ENCODE results near the gene SMCO1. TPM values are rescaled to one million over a fixed set of nuclear protein-coding genes. Genes with fewer than 3 reads are reported as not detected.
A peak's percentile ranks its signal among the peaks of the same experiment; 100 is the strongest.
"Not testable (repeated sequence)": the region's sequence is repeated elsewhere in the genome, so short reads cannot be mapped to it uniquely, and the experiment has no call there.

The SMCO1 gene
- total and polyA plus RNA-seq, 2 donors from 2014 or later, result not detected

- TF ChIP-seq CTCF (IDR thresholded peaks at IDR 0.05; ENCODE audit: borderline replicate concordance, extremely low read depth, insufficient read depth), result no peak
- intact Hi-C loops (cut with DNase I), result no loop called here
- no peak for FAIRE-seq
- no peak for DNase-seq
- H3K9ac ChIP-seq (ENCODE audit: low read length in 3 of 3), result no peak overlapping the region
- no peaks in the 10 kb centered on the region for H3K27me3 ChIP-seq (ENCODE audit: control insufficient read depth, insufficient read depth, low read length)
- H3K9me3 ChIP-seq (ENCODE audit: control insufficient read depth in 2 of 3, insufficient read depth in 1 of 3, low read length in 3 of 3), result no peaks in the 10 kb centered on the region
- no peaks in the 10 kb centered on the region for H3K4me1 ChIP-seq (ENCODE audit: control insufficient read depth in 2 of 3, insufficient read depth in 2 of 3, low read depth in 1 of 3, low read length in 3 of 3)
- H3K4me3 ChIP-seq (ENCODE audit: low read length in 3 of 3), result no peak overlapping the region
- no peak overlapping the region for H3K27ac ChIP-seq (ENCODE audit: low read depth in 2 of 2, low read length in 2 of 2)
- no peaks in the 10 kb centered on the region for H3K36me3 ChIP-seq (ENCODE audit: control insufficient read depth in 2 of 3, insufficient read depth in 3 of 3, low read length in 3 of 3)
These were observed 38.4 kb upstream of the SMCO1 start for GRCh38 chr3:196553551-196553950.

DNA sequence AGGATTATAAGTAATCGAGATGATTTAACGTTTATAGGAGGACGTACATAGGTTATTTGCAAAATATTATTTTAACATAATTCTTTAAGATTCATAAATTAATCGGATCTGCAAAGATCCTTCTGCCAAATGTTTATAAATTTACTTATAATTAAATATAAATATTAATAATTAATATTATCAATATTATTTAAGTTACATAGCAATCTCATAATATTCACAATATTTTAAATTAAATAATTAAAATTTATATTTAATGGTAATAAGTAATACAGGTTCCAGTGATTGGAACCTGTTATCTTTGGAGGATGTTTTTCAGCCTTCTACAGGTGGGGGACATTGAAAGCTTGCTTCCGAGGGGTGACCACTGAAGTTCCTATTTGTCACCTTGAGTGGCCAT is 37.1 kb upstream of the SMCO1 start:
- H3K27me3 ChIP-seq (ENCODE audit: control insufficient read depth, insufficient read depth, low read length), result no peaks in the 10 kb centered on the region
- H3K4me1 ChIP-seq (ENCODE audit: control insufficient read depth in 2 of 3, insufficient read depth in 2 of 3, low read depth in 1 of 3, low read length in 3 of 3), result no peaks in the 10 kb centered on the region
- intact Hi-C loops (cut with DNase I), result no loop called here
- no peak for TF ChIP-seq CTCF (IDR thresholded peaks at IDR 0.05; ENCODE audit: borderline replicate concordance, extremely low read depth, insufficient read depth)
- H3K27ac ChIP-seq (ENCODE audit: low read depth in 2 of 2, low read length in 2 of 2), result no peak overlapping the region
- no peaks in the 10 kb centered on the region for H3K9me3 ChIP-seq (ENCODE audit: control insufficient read depth in 2 of 3, insufficient read depth in 1 of 3, low read length in 3 of 3)
- DNase-seq, result no peak
- FAIRE-seq, result peak; percentile 77
- H3K36me3 ChIP-seq (ENCODE audit: control insufficient read depth in 2 of 3, insufficient read depth in 3 of 3, low read length in 3 of 3), result no peaks in the 10 kb centered on the region
- no peak overlapping the region for H3K9ac ChIP-seq (ENCODE audit: low read length in 3 of 3)
- H3K4me3 ChIP-seq (ENCODE audit: low read length in 3 of 3), result no peak overlapping the region

- H3K4me1 ChIP-seq (ENCODE audit: control insufficient read depth in 2 of 3, insufficient read depth in 2 of 3, low read depth in 1 of 3, low read length in 3 of 3); intact Hi-C loops (cut with DNase I); H3K27me3 ChIP-seq (ENCODE audit: control insufficient read depth, insufficient read depth, low read length); H3K36me3 ChIP-seq (ENCODE audit: control insufficient read depth in 2 of 3, insufficient read depth in 3 of 3, low read length in 3 of 3); H3K9ac ChIP-seq (ENCODE audit: low read length in 3 of 3); H3K27ac ChIP-seq (ENCODE audit: low read depth in 2 of 2, low read length in 2 of 2); H3K4me3 ChIP-seq (ENCODE audit: low read length in 3 of 3); H3K9me3 ChIP-seq (ENCODE audit: control insufficient read depth in 2 of 3, insufficient read depth in 1 of 3, low read length in 3 of 3); FAIRE-seq; DNase-seq: not testable (repeated sequence)
These were observed 35.0 kb upstream of the SMCO1 start for GRCh38 chr3:196550172-196550571.

DNA sequence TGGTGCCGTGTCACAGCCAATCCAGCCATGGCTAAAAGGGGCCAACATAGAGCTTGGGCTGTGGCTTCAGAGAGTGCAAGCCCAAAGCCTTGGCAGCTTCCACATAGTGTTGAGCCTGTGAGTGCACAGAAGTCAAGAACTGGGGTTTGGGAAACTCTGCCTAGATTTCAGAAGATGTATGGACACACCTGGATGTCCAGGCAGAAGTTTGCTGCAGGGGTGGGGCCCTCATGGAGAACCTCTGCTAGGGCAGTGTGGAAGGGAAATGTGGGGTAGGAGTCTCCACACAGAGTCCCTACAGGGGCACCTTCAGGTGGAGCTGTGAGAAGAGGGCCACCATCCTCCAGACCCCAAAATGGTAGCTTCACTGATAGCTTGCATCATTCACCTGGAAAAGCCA is 34.2 kb upstream of the SMCO1 start:
- H3K9me3 ChIP-seq (ENCODE audit: control insufficient read depth in 2 of 3, insufficient read depth in 1 of 3, low read length in 3 of 3); H3K9ac ChIP-seq (ENCODE audit: low read length in 3 of 3); intact Hi-C loops (cut with DNase I); H3K36me3 ChIP-seq (ENCODE audit: control insufficient read depth in 2 of 3, insufficient read depth in 3 of 3, low read length in 3 of 3); DNase-seq; H3K27ac ChIP-seq (ENCODE audit: low read depth in 2 of 2, low read length in 2 of 2); FAIRE-seq; H3K27me3 ChIP-seq (ENCODE audit: control insufficient read depth, insufficient read depth, low read length); H3K4me3 ChIP-seq (ENCODE audit: low read length in 3 of 3); H3K4me1 ChIP-seq (ENCODE audit: control insufficient read depth in 2 of 3, insufficient read depth in 2 of 3, low read depth in 1 of 3, low read length in 3 of 3): not testable (repeated sequence)

DNA sequence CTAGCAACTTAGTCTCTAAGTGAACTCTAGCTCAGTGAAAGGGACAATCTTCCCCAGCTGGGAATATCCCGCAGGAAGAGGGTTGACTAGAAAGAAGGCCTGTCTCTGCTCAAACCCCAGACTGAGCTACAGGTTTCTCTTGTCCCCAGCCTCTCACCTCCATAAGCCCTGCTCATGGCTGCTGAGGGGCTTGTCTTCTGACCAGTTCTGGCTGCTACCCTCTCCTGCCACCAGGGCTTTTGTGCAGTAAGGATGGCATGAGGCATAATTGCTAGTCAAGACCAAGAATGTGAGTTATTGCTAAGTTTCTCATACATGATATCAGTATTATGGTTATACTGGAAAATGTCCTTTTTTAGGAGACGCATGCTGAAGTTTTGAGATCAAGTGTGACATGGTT is 31.9 kb upstream of the SMCO1 start:
- FAIRE-seq, result no peak
- TF ChIP-seq CTCF (IDR thresholded peaks at IDR 0.05; ENCODE audit: borderline replicate concordance, extremely low read depth, insufficient read depth), result no peak
- intact Hi-C loops (cut with DNase I), result no loop called here

More for the DNA sequence above, 31.9 kb upstream of the SMCO1 start:
- H3K4me1 ChIP-seq (ENCODE audit: control insufficient read depth in 2 of 3, insufficient read depth in 2 of 3, low read depth in 1 of 3, low read length in 3 of 3), result no peaks in the 10 kb centered on the region
- no peak for DNase-seq
- no peaks in the 10 kb centered on the region for H3K36me3 ChIP-seq (ENCODE audit: control insufficient read depth in 2 of 3, insufficient read depth in 3 of 3, low read length in 3 of 3)
- no peaks in the 10 kb centered on the region for H3K27me3 ChIP-seq (ENCODE audit: control insufficient read depth, insufficient read depth, low read length)
- H3K27ac ChIP-seq (ENCODE audit: low read depth in 2 of 2, low read length in 2 of 2), result no peak overlapping the region
- no peak overlapping the region for H3K9ac ChIP-seq (ENCODE audit: low read length in 3 of 3)
- no peaks in the 10 kb centered on the region for H3K9me3 ChIP-seq (ENCODE audit: control insufficient read depth in 2 of 3, insufficient read depth in 1 of 3, low read length in 3 of 3)
- H3K4me3 ChIP-seq (ENCODE audit: low read length in 3 of 3), result no peak overlapping the region
